DND-41 (cell line): ENCODE data around the gene VTCN1.

Source experiments
- EZH2 ChIP-seq: IDR thresholded peaks from 3 replicates; pipeline ENCODE4 v1.6.1; 2012; ENCODE audit warnings: borderline replicate concordance, low read depth, mild to moderate bottlenecking, moderate library complexity, low read length, inconsistent platforms; ENCODE audit not compliant: severe bottlenecking
- TF ChIP-seq, protein P1 (sequence below): IDR thresholded peaks from 2 replicates; pipeline ENCODE4 v1.5.1; 2012; ENCODE audit warnings: borderline replicate concordance, low read length, moderate library complexity, mild to moderate bottlenecking; ENCODE audit not compliant: poor library complexity, severe bottlenecking; ENCODE audit errors: extremely low read depth

DNA sequence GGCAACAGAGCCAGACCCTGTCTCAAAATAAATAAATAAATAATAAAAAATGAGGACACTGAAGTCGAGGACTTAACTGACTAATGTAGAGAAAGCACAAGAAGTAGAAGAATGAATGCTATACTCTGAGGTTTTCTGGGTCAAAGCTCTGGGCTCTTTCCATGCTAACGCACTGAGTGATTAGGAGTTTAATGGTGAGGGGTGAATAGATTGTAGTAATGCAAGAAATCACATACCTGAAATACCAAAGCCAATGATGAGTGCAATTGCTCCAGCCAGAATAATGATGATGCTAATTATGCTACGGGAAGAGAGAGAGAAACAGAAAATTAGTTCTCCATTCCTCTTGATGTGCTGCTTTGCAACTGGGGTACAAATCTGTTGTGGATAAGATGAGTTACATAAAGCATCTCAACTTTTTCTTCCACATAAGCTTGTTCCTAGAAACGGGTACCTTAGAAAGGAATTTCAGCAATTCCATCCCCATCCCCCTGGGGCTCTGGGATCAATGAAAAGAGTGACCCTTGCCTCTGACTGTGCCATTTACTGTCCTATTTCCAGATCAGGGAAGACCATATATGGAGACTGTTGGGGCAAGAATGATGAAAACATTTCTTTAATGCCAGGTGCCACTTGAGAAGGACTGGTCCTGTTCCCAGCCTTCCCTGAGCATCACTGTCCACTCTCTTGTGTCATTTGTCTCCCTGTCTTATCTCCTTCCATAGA lies 40.7 kb downstream of the VTCN1 start:
- TF ChIP-seq, protein P1, sequence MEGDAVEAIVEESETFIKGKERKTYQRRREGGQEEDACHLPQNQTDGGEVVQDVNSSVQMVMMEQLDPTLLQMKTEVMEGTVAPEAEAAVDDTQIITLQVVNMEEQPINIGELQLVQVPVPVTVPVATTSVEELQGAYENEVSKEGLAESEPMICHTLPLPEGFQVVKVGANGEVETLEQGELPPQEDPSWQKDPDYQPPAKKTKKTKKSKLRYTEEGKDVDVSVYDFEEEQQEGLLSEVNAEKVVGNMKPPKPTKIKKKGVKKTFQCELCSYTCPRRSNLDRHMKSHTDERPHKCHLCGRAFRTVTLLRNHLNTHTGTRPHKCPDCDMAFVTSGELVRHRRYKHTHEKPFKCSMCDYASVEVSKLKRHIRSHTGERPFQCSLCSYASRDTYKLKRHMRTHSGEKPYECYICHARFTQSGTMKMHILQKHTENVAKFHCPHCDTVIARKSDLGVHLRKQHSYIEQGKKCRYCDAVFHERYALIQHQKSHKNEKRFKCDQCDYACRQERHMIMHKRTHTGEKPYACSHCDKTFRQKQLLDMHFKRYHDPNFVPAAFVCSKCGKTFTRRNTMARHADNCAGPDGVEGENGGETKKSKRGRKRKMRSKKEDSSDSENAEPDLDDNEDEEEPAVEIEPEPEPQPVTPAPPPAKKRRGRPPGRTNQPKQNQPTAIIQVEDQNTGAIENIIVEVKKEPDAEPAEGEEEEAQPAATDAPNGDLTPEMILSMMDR: no peak
- TF ChIP-seq EZH2: no peak
